GM19240 (cell line): ENCODE results near the gene ARHGAP18.
"Not testable (repeated sequence)": the region's sequence is repeated elsewhere in the genome, so short reads cannot be mapped to it uniquely, and the experiment has no call there.

Experiments
- DNase-seq: peaks from one replicate; pipeline ENCODE4 v3.0.0; 2011; ENCODE audit warnings: low spot score; ENCODE audit not compliant: insufficient read length

Gene ARHGAP18

DNA sequence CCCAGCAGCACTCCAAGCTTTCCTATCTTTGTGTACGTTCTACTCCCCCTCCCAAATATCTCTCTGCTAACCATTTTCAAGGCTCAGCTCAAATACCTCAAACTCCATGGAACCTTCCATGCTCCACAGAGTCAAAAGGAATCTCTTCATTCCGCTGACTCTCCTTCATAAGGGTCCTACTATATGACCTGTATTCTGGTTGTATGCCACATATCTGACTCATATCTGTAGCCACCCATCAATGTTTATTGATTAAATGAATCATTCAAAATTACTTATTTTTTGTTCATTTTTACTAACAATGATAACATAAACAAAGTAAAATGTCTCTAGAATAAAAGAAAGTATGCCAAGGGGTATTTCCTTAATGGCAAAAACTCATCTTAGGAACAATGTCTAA, 123.2 kb downstream of the ARHGAP18 start:
- DNase-seq, result no peak

DNA sequence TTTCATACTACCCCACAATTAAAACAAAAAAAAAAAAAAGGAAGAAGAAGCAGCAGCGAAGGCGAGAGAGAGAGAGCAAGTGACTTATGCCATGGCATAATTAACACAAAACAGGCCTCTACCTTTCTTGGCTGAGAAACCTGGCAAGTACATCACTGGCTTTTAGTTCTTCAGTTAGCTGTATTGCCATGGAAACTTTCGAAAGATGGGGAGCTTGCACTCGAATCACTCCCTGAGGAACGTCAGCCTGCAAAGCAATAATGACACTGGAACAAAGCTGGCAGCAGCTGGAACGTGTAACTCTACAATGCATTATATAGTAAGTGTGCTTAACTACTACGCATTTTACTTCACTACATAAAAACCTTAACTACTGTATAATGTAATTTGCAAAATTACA, 126.1 kb downstream of the ARHGAP18 start:
- no peak for DNase-seq

DNA sequence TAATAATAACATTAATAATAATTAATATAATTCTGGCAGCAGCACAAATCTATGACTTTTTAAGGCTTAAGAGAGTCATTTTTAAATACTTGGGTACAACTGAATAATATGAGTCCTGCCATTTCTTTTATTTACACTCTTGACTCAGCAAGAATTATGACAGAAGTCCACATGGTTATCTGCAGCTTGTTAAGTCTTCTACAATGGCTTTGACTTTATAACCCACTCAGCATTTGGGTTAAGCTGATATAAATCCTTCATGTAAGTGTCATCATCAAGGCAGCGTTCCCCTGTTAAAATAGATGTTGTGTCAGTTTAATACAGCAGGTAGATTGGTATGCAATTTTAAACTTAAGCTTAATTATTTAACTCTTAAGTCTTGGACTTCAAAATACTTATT, 131.7 kb downstream of the ARHGAP18 start:
- DNase-seq, result no peak

DNA sequence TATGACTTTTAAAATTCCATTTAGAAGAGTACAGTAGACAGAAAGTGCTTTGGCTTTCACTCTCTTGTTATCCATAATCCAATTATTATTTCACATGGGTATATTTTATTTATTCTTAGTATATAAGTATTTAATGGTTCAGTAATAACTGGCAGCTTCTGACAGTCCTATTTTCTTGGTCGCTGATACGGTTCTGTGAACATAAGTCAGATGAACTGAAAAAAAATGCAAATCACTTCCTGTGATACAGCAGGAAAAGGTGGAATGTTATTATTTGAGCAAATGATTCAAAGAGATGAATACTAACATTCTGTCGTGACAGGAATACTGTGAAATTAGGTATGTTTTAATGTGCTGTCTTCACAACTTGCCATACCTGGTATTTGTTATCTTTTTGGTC, 132.3 kb downstream of the ARHGAP18 start:
- DNase-seq, result no peak

DNA sequence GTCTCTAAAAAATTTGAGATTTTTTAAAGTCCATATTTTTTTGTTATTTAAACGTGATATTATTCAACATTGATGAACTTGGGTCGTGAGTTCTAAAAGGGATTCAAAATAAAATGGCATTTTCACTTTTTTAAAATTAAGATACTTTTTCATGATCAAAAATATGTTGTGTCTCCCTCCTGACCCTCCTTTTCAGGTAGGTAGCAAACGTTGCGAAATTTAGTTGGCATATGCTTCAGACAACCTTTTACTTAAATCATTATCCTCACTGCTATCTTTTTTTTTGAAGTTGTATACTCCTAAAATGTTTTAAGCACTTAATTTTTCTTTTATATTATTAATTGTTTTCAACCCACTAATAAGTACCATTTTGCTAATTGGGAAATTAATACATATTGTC, 133.5 kb downstream of the ARHGAP18 start:
- DNase-seq, result no peak

DNA sequence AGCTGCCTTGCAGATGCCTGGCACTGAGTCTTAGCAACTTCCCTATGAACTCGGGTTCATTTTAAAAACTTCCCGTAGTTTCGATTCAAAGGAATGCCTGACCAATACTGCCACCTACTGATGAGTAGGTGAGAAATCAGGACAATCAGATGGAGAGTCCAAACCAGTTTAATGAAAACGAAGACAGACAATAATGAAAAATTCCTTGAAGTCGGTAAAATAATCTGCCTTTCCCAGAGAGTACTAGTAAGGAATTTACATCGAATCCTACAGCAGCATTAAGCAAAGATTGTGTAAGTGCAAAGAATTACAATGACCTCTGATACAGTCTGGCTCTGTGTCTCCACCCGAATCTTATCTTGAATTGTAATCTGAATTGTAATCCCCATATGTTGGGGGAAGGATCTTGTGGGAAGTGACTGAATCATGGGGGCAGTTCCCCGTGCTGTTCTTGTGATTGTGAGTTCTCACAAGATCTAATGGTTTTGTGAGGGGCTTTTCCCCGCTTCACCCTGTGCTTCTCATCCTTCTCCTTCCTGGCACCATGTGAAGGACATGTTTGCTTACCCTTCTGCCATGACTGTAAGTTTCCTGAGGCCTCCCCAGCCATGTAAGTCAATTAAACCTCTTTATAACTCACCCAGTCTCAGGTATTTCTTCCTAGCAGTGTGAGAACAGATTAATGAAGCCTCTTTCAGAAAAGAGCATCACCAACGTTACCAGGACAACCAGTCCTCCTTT, 134.4 kb downstream of the ARHGAP18 start:
- no peak for DNase-seq

DNA sequence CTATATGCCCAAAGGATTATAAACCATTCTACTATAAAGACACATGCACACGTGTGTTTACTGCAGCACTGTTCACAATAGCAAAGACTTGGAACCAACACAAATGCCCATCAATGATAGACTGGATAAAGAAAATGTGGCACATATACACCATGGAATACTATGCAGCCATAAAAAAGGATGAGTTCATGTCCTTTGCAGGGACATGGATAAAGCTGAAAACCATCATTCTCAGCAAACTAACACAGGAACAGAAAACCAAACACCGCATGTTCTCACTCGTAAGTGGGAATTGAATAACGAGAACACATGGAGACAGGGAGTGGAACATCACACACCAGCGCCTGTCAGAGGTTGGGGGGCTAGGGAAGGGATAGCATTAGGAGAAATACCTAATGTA, 135.4 kb downstream of the ARHGAP18 start:
- DNase-seq, result not testable (repeated sequence)

DNA sequence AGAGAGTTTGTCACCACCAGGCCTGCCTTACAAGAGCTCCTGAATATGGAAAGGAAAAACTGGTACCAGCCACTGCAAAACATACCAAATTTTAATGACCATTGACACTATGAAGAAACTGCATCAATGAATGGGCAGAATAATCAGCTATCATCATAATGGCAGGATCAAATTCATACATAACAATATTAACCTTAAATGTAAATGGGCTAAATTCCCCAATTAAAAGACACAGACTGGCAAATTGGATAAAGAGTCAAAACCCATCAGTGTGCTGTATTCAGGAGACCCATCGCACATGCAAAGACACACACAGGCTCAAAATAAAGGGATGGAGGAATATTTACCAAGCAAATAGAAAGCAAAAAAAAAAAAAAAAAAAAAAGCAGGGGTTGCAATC, 139.0 kb downstream of the ARHGAP18 start:
- not testable (repeated sequence) for DNase-seq

DNA sequence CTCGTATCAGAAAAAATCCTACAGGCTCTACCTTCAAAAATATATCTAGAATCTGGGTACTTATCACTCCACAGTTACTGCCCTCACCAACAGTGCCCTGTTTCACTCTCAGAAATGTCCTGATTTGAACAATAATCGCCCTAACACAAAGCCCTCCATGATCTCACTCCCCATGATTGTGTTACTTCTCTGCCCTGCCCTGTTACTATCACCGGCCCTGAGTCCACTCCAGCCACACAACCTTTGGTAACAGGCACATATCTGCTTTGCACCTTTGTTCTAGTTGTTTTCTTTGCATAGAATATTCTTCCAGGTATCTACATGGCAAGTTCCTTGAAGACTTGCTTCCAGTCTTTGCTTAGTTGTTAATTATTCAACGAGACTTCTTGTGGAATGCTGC, 142.0 kb downstream of the ARHGAP18 start:
- no peak for DNase-seq

DNA sequence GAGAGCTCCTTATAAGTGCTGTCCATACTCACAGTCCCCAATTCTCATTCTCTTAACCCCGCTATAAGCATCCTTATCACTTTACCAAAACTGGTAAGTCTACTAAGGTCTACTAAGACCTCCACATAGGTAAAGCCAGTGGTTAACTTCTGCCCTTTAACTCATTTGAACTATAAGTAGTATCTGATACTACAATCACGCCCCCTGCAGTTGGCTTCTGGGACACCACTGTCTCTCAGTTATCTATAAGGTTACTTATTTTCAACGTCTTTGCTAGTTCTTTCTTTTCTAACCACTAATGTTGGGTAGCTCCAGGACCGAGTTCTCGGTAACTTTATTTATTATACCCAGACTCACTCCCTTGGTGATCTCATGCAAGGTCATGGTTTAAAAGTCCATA, 142.6 kb downstream of the ARHGAP18 start:
- DNase-seq, result no peak

DNA sequence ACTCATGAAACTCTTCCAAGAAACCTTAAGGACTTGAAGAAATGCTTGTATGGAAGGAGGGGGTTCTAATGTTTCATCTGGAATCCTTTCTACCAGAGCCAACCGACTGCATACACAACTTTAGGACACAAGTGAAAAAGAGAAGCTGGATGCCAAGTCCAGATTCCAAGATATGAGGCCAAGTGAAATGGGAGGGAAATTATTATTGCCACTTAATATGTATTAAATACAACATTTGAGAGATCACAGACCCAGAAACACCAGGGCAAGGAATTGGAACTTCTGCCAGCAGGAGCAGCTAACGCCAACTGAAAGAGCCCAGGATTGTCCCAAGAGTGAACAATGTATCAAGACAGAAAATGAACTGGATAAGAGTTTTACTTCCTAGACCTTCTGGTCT, 144.2 kb downstream of the ARHGAP18 start:
- DNase-seq, result no peak

DNA sequence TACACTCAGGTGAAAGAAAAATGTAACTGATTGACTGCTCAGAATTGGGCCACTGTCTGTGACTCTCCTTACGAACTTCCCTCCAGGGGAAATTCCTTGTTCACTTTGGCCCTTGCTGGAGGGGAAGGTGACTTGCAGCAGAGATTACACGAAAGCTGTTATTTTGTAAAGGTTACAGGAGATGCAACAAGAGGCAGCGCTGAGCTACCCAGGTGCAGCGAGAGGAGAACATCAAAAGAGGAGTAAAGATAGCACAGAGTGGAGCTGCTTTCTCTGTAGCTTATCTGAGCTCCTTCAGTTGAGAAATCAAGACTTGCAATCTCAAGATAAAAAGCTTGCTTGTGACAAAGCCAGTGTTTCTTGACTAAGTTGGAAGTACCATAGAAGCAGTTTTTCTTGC, 144.6 kb downstream of the ARHGAP18 start:
- no peak for DNase-seq

DNA sequence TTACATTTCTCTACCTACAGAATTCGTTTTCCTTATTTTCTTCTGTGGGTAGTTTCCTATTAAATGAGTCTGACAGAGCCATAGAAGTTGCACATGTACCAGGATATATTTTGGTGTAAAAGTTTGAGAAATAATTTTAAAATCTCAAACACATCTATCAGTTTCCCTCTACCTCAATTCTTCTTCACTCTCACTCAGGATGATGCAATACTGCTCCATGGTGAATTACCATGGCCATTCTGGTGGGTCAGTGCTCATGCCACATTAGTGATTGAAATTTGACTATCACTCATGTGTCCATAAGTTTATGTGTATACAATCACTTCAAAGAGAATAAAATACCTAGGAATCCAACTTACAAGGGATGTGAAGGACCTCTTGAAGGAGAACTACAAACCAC, 151.7 kb downstream of the ARHGAP18 start:
- DNase-seq, result no peak

DNA sequence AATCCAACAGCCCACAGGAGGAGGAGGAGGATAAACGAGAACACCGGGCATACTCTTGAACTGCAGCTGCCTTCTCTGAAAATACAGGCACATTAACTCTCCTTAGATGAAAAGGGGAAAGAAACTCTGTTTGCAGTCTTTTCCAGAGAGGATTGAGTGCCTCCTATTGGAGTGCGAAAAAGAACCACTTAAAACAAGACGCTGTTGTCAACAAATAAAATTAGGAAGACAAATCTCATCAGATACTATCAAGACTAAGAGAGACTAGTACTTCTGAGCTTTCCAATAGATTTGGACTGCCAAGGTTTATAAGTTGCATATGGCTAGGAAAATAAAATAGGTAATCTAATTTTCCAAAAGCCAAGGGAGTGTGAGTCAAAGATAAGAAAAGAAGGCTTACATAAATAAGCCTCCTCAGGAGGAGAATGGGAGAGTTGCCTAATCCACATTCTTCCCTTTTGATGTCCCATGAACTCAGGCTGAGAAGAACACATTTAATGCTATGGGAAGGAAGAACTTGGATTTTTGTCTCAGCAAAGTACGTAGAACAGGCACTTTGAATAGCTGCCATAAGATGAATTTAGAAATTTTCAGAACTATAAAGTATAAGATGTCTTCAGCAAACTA, 154.7 kb downstream of the ARHGAP18 start:
- DNase-seq, result no peak

DNA sequence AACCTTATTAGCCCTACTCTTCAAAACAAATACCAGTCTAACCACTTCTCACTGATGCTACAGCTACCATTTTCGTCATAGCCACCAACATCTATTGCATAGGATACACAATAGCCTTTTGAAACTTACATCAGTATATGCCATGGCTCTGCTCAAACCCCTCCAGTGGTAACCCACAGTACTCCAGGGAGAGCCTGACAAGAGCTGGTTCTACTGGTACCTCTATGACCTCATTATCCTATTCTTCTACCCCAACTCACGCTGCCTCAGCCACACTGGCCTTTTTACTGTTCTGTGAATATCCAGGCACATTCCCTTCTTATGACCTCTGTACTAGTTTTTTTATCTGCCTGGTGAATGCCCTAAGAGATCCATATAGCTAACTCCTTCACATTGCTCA, 157.6 kb downstream of the ARHGAP18 start:
- no peak for DNase-seq

DNA sequence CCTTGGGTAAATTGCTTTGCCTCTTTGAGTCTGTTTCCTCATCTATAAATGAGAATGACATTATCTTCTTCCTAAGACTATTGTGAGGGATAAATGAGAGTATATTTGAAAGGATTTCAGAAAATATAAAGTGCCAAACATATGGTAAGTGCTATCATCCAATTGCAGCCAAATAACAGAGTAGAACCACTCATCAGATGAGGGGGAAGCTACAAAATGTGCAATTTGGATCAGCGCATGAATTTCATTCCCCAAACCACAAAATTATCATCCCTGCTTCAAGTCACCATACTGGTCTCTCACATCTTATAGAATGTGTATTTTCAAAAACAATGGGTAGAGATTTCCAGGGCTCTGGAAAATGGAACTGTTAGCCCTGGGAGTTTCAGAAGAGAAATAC, 158.5 kb downstream of the ARHGAP18 start:
- no peak for DNase-seq

DNA sequence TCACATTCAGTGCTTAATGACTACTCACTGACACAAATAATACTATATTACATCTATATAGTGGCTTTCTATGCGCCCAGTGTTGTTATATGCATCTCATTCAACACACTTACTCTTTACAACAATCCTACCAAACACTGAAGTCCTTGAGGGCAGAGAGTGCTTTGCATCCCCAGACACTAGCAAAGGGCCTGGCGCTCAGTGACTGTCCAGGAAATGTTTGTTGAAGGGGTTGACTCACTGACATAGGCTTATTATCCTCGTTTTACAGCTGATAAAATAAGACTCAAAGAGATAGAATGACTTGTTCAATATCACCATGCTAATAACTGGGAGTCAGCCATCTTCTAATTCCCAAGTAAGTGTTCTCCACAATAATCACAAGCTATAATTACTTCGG, 163.3 kb downstream of the ARHGAP18 start:
- DNase-seq, result no peak

DNA sequence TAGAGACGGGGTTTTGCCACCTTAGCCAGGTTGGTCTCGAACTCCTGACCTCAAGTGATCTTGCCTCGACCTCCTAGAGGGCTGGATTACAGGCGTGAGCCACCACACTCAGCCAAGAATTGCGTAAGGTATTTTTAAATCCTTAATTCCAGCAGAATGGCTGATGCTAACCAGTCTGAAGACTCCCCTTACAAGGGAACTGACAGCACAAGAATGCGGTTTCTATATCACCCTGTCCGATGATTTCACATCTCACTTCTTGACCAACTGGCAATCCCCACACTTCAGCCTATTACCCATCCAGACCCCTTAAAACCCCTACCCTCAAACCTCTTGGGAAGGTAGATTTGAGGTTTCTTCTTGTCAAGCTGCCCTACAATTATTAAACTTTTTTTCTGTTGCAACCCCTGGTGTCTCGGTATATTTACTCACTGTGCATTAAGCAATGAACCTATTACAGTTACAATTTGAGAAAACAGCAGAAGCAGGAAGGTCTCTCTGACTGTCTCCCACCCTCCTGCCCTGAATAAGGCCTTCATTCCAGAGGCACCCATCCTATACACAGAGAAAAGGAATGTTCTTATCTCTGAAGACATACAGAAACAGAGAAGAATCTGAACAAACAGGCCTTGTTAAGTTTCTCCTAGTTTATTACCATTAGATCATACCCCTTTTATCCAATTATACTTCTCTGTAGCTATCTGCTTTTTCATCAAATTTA, 164.9 kb downstream of the ARHGAP18 start:
- no peak for DNase-seq

DNA sequence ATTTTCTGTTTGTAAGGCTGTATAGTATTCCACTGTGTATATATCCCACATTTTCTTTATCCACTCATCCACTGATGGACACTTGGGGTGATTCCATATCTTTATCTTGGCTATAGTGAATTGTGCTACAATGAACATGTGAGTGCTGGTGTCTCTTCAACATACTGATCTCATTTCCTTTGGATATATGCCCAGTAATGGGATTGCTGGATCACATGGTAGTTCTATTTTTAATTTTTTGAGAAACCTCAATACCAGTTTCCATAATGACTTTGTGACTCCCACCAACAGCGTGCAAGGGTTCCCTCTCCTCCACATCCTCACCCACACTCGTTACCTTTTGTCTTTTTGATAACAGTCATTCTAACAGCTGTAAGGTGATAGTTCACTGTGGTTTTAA, 166.0 kb downstream of the ARHGAP18 start:
- DNase-seq, result no peak

DNA sequence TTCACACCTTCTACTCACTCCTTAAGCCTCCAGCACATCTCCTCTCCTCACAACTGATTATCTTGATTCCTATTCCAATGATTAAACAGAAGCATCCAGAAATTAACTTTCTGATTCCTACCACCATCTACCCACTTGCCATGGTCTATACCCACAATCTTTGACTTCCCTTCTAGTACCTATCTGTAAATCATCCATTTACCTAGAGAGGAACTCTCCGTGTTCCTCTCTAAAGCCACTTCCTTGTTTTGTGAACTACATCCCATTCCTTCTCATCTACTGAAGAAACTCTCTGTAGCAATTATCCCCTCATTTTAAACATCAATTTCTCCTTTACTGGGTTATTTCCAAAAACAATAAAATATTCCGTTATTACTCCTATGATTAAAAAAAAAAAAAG, 167.3 kb downstream of the ARHGAP18 start:
- no peak for DNase-seq

DNA sequence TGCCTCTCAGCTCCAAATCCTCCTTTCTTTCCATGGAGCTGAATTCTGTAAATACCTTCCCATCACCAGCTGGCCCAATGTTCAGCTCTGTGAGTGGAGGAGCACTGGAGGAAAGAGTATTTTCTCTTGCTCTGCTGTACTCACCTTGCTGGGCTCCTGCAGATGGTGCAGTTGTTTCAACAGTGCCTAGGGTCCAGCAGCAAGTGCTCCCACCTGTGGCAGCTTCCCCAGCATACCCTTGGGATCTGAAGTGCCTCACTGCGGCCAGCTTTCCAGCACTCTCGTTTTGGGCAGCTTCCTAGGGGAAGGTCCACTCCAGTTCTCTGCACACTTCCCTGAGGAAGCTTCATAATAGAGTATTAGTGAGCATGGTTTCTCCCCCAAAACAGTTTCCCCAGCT, 170.9 kb downstream of the ARHGAP18 start:
- DNase-seq, result no peak

DNA sequence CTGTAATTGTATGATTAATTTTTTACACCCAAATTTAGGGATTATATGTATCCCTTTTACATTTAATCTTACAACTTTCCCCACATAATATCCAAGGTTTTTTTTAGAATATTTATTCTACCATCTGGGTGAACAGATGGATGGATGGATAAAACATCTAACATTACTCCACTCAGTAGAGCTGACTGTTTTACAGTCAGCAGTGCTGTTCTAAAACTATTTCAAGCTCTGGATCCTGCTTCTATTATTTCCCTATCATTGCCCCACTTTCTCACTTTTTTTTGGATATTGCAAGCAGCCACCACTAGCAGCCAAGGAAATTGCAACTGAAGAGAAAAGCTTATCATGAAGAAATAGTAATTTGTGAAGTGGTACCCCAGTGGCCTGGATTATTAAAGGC, 173.7 kb downstream of the ARHGAP18 start:
- no peak for DNase-seq

DNA sequence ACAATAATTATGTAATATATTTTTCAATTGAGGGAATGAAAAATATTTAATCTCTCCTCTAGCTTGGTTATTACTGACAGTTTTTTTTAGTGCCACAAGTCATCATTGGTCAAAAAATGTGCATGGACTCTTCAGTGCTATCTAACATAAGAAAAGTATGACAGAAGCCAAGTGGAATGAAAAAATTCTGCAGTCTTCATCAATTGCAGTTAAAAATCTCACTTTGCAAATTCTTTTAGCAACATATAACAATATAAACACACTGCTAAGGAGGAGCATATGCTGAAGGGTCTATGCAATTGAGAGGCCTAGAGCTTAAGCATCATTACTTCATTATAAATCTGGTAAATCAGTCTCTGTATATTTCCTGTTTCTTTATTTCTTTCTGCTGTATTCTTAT, 175.1 kb downstream of the ARHGAP18 start:
- no peak for DNase-seq
